ENCODE measurements around the gene ELMO2. TPM values are rescaled to one million over a fixed set of nuclear protein-coding genes. Genes with fewer than 3 reads are reported as not detected.

Gene ELMO2
- total RNA-seq, 1 donor from 2014 or later: 91.1 TPM

GRCh38 chr20:46420878-46421277 lies 14.5 kb upstream of the ELMO2 start:
- intact Hi-C loops (cut with micrococcal nuclease): no loop called here
- Mint-ChIP-seq H3K4me3 (no peak overlapping the region), H3K4me1 (ENCODE audit: low read depth) (no peaks in the 10 kb centered on the region), H3K27me3 (ENCODE audit: insufficient read depth) (peaks cover 39% of the 10 kb centered on the region), H3K9me3 (no peaks in the 10 kb centered on the region), H3K27ac (no peak overlapping the region), H3K36me3 (ENCODE audit: low read depth) (no peaks in the 10 kb centered on the region)
- DNase-seq (ENCODE audit: low spot score): no peak

- H3K27ac Mint-ChIP-seq: no peak overlapping the region
- H3K27me3 Mint-ChIP-seq (ENCODE audit: insufficient read depth): peaks cover 41% of the 10 kb centered on the region
- no peak overlapping the region for H3K4me3 Mint-ChIP-seq
- H3K9me3 Mint-ChIP-seq: no peaks in the 10 kb centered on the region
- no peaks in the 10 kb centered on the region for H3K4me1 Mint-ChIP-seq (ENCODE audit: low read depth)
- H3K36me3 Mint-ChIP-seq (ENCODE audit: low read depth): no peaks in the 10 kb centered on the region
- DNase-seq (ENCODE audit: low spot score): no peak
- intact Hi-C loops (cut with micrococcal nuclease): no loop called here
Observed at GRCh38 chr20:46419882-46420281, 13.5 kb upstream of the ELMO2 start.

GRCh38 chr20:46416839-46417238 lies 10.4 kb upstream of the ELMO2 start:
- Mint-ChIP-seq H3K27me3 (ENCODE audit: insufficient read depth) (peaks cover 47% of the 10 kb centered on the region), H3K4me3 (no peak overlapping the region), H3K4me1 (ENCODE audit: low read depth) (no peaks in the 10 kb centered on the region), H3K27ac (no peak overlapping the region), H3K9me3 (no peaks in the 10 kb centered on the region), H3K36me3 (ENCODE audit: low read depth) (no peaks in the 10 kb centered on the region)
- intact Hi-C loops (cut with micrococcal nuclease): no loop called here
- DNase-seq (ENCODE audit: low spot score): no peak

- Mint-ChIP-seq H3K4me3 (no peak overlapping the region), H3K9me3 (no peaks in the 10 kb centered on the region), H3K27me3 (ENCODE audit: insufficient read depth) (peaks cover 47% of the 10 kb centered on the region), H3K4me1 (ENCODE audit: low read depth) (no peaks in the 10 kb centered on the region), H3K36me3 (ENCODE audit: low read depth) (no peaks in the 10 kb centered on the region), H3K27ac (no peak overlapping the region)
- no peak for DNase-seq (ENCODE audit: low spot score)
- intact Hi-C loops (cut with micrococcal nuclease): no loop called here
Observed at GRCh38 chr20:46416421-46416820, 10.0 kb upstream of the ELMO2 start.

- intact Hi-C loops (cut with micrococcal nuclease): no loop called here
- H3K27ac Mint-ChIP-seq: no peak overlapping the region
- DNase-seq (ENCODE audit: low spot score): no peak
- peaks cover 45% of the 10 kb centered on the region for H3K27me3 Mint-ChIP-seq (ENCODE audit: insufficient read depth)
- no peak overlapping the region for H3K4me3 Mint-ChIP-seq
- H3K36me3 Mint-ChIP-seq (ENCODE audit: low read depth): no peaks in the 10 kb centered on the region
- no peaks in the 10 kb centered on the region for H3K9me3 Mint-ChIP-seq
- peaks cover 2% of the 10 kb centered on the region for H3K4me1 Mint-ChIP-seq (ENCODE audit: low read depth)
Observed at GRCh38 chr20:46415773-46416172, 9.4 kb upstream of the ELMO2 start.

GRCh38 chr20:46414608-46415007 lies 8.2 kb upstream of the ELMO2 start:
- DNase-seq (ENCODE audit: low spot score): no peak
- H3K27me3 Mint-ChIP-seq (ENCODE audit: insufficient read depth): peaks cover 44% of the 10 kb centered on the region
- intact Hi-C loops (cut with micrococcal nuclease): no loop called here
- H3K27ac Mint-ChIP-seq: no peak overlapping the region
- no peaks in the 10 kb centered on the region for H3K36me3 Mint-ChIP-seq (ENCODE audit: low read depth)
- H3K9me3 Mint-ChIP-seq: no peaks in the 10 kb centered on the region
- H3K4me1 Mint-ChIP-seq (ENCODE audit: low read depth): peaks cover 6% of the 10 kb centered on the region
- H3K4me3 Mint-ChIP-seq: no peak overlapping the region

GRCh38 chr20:46411637-46412036 lies 5.2 kb upstream of the ELMO2 start:
- Mint-ChIP-seq H3K4me1 (ENCODE audit: low read depth) (peaks cover 29% of the 10 kb centered on the region), H3K9me3 (no peaks in the 10 kb centered on the region), H3K27ac (no peak overlapping the region), H3K4me3 (no peak overlapping the region), H3K27me3 (ENCODE audit: insufficient read depth) (peaks cover 24% of the 10 kb centered on the region), H3K36me3 (ENCODE audit: low read depth) (peaks cover 3% of the 10 kb centered on the region)
- intact Hi-C loops (cut with micrococcal nuclease): loop anchor here (1.0 kb wide), 2 partner anchors 104 to 279 kb away; no protein-coding TSS in a partner anchor
- DNase-seq (ENCODE audit: low spot score): no peak

GRCh38 chr20:46408281-46408731 lies 1.9 kb upstream of the ELMO2 start:
- H3K27ac Mint-ChIP-seq: no peak overlapping the region
- no peaks in the 10 kb centered on the region for H3K9me3 Mint-ChIP-seq
- H3K4me1 Mint-ChIP-seq (ENCODE audit: low read depth): peaks cover 49% of the 10 kb centered on the region
- no peak for DNase-seq (ENCODE audit: low spot score)
- no peak overlapping the region for H3K4me3 Mint-ChIP-seq
- H3K36me3 Mint-ChIP-seq (ENCODE audit: low read depth): peaks cover 11% of the 10 kb centered on the region
- H3K27me3 Mint-ChIP-seq (ENCODE audit: insufficient read depth): peaks cover 13% of the 10 kb centered on the region
- intact Hi-C loops (cut with micrococcal nuclease): no loop called here

- intact Hi-C loops (cut with micrococcal nuclease): loop anchor here (2.0 kb wide), 5 partner anchors 137 to 1447 kb away; partner anchors contain the start of genes TOMM34 and TP53RK
- Mint-ChIP-seq H3K36me3 (ENCODE audit: low read depth) (peaks cover 13% of the 10 kb centered on the region), H3K4me1 (ENCODE audit: low read depth) (peaks cover 56% of the 10 kb centered on the region), H3K27me3 (ENCODE audit: insufficient read depth) (peaks cover 6% of the 10 kb centered on the region), H3K4me3 (peak overlapping the region; percentile 94), H3K27ac (peak overlapping the region; percentile 66), H3K9me3 (no peaks in the 10 kb centered on the region)
- DNase-seq (ENCODE audit: low spot score): no peak
Observed at GRCh38 chr20:46407671-46407996, 1.2 kb upstream of the ELMO2 start.

- Mint-ChIP-seq H3K9me3 (no peaks in the 10 kb centered on the region), H3K4me1 (ENCODE audit: low read depth) (peaks cover 61% of the 10 kb centered on the region)
Observed at GRCh38 chr20:46406986-46407670, 713 bp upstream of the ELMO2 start.

GRCh38 chr20:46402331-46402811 lies 4.0 kb downstream of the ELMO2 start:
- Mint-ChIP-seq H3K36me3 (ENCODE audit: low read depth) (peaks cover 31% of the 10 kb centered on the region), H3K9me3 (no peaks in the 10 kb centered on the region), H3K4me1 (ENCODE audit: low read depth) (peaks cover 74% of the 10 kb centered on the region), H3K27me3 (ENCODE audit: insufficient read depth) (no peaks in the 10 kb centered on the region), H3K27ac (peak overlapping the region; percentile 92), H3K4me3 (peak overlapping the region; percentile 78)
- intact Hi-C loops (cut with micrococcal nuclease): no loop called here
- no peak for DNase-seq (ENCODE audit: low spot score)

More at GRCh38 chr20:46406986-46407670, 713 bp upstream of the ELMO2 start:
- Mint-ChIP-seq H3K36me3 (ENCODE audit: low read depth) (peaks cover 16% of the 10 kb centered on the region), H3K27ac (peak overlapping the region; percentile 96), H3K4me3 (peak overlapping the region; percentile 94), H3K27me3 (ENCODE audit: insufficient read depth) (peaks cover 2% of the 10 kb centered on the region)
- peak; percentile 55 for DNase-seq (ENCODE audit: low spot score)
- intact Hi-C loops (cut with micrococcal nuclease): loop anchor here (1.0 to 2.0 kb wide), 10 partner anchors 43 to 1446 kb away; partner anchors contain the start of genes TOMM34, TP53RK and ZNF335

- peaks cover 37% of the 10 kb centered on the region for H3K36me3 Mint-ChIP-seq (ENCODE audit: low read depth)
- H3K9me3 Mint-ChIP-seq: no peaks in the 10 kb centered on the region
- H3K4me1 Mint-ChIP-seq (ENCODE audit: low read depth): peaks cover 66% of the 10 kb centered on the region
- H3K27me3 Mint-ChIP-seq (ENCODE audit: insufficient read depth): no peaks in the 10 kb centered on the region
- peak overlapping the region; percentile 92 for H3K27ac Mint-ChIP-seq
- H3K4me3 Mint-ChIP-seq: peak overlapping the region; percentile 78
- no peak for DNase-seq (ENCODE audit: low spot score)
- intact Hi-C loops (cut with micrococcal nuclease): no loop called here
Observed at GRCh38 chr20:46401478-46401860, 4.9 kb downstream of the ELMO2 start.

- intact Hi-C loops (cut with micrococcal nuclease): no loop called here
- Mint-ChIP-seq H3K4me3 (peak overlapping the region; percentile 78), H3K27me3 (ENCODE audit: insufficient read depth) (no peaks in the 10 kb centered on the region), H3K4me1 (ENCODE audit: low read depth) (peaks cover 66% of the 10 kb centered on the region), H3K36me3 (ENCODE audit: low read depth) (peaks cover 37% of the 10 kb centered on the region), H3K9me3 (no peaks in the 10 kb centered on the region), H3K27ac (peak overlapping the region; percentile 92)
- DNase-seq (ENCODE audit: low spot score): peak; percentile 35
Observed at GRCh38 chr20:46400828-46401477, 5.5 kb downstream of the ELMO2 start.

Measured in activated T-helper 1 cell treated with anti-CD3 and anti-CD28 coated beads, Interleukin-12 subunit alpha, Interleukin-12 subunit beta, Interleukin-2, Interleukin-4 antibody, amounts not matched to agents 30 ng/mL and 10 ng/mL and 1 ng/mL, durations not matched to agents 14 hours and 24 hours and 36 hours (primary cell).